Keratinocyte (primary cell): ENCODE data around the gene VPS13A.

Experiments
- EZH2 ChIP-seq: IDR thresholded peaks from one replicate; pipeline ENCODE4 v1.6.1; 2012; ENCODE audit warnings: inconsistent platforms, mild to moderate bottlenecking, low read length, moderate library complexity
- TF ChIP-seq, protein P1 (sequence below), 3 experiments: IDR thresholded peaks in 1 of 3; conservative IDR thresholded peaks in 1 of 3; optimal IDR thresholded peaks in 1 of 3; 2 replicates in 2 of 3; 3 replicates in 1 of 3; pipeline versions ENCODE3 to v1.5.1; 2011; ENCODE audit warnings: low read length in 3 of 3, mild to moderate bottlenecking in 3 of 3, moderate library complexity in 2 of 3, control low read depth in 1 of 3, inconsistent platforms in 1 of 3; ENCODE audit not compliant: insufficient read depth in 2 of 3; ENCODE audit errors: extremely low read depth in 1 of 3

DNA sequence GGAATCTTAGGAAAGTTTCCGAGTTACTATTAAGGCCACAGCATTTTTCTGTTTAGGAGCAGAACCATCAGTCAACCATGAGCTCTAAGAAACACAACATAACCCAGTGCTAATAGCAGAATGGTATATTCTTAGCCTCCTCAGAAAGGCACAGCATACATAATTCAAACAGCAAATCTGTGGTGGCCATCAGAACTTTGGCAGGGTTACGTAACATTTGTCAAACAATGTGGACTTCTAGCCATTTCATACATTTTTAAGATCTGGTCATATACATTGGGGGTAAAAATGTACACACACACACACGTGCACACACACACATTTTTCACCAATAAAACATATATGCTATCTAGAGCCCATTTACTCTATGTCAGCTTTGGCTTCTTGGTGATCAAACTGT is 245.6 kb downstream of the VPS13A start:
- TF ChIP-seq, protein P1, sequence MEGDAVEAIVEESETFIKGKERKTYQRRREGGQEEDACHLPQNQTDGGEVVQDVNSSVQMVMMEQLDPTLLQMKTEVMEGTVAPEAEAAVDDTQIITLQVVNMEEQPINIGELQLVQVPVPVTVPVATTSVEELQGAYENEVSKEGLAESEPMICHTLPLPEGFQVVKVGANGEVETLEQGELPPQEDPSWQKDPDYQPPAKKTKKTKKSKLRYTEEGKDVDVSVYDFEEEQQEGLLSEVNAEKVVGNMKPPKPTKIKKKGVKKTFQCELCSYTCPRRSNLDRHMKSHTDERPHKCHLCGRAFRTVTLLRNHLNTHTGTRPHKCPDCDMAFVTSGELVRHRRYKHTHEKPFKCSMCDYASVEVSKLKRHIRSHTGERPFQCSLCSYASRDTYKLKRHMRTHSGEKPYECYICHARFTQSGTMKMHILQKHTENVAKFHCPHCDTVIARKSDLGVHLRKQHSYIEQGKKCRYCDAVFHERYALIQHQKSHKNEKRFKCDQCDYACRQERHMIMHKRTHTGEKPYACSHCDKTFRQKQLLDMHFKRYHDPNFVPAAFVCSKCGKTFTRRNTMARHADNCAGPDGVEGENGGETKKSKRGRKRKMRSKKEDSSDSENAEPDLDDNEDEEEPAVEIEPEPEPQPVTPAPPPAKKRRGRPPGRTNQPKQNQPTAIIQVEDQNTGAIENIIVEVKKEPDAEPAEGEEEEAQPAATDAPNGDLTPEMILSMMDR (optimal IDR thresholded peaks at IDR 0.05 in 1 of 3, IDR thresholded peaks at IDR 0.05 in 1 of 3, conservative IDR thresholded peaks at IDR 0.05 in 1 of 3; ENCODE audit: extremely low read depth in 1 of 3, insufficient read depth in 2 of 3, low read length in 3 of 3): no peak
- TF ChIP-seq EZH2: no peak
